ENCODE data around the gene RSPRY1. TPM values are rescaled to one million over a fixed set of nuclear protein-coding genes. Genes with fewer than 3 reads are reported as not detected.

RSPRY1 gene
- total RNA-seq, 2 donors from 2014 or later = 28.7 to 32.5 TPM

GRCh38 chr16:57226701-57227621, 40.8 kb downstream of the RSPRY1 start:
- peaks cover 56% of the 10 kb centered on the region for H3K36me3 ChIP-seq
- ATAC-seq (ENCODE audit: insufficient number of reproducible peaks, low FRiP score, low read depth) (no peak), DNase-seq (ENCODE audit: low spot score) (no peak)
- no peaks in the 10 kb centered on the region for H3K4me1 ChIP-seq (ENCODE audit: control insufficient read depth in 1 of 2, low read depth in 2 of 2)
- no peaks in the 10 kb centered on the region for H3K27me3 ChIP-seq (replicated peaks; ENCODE audit: insufficient read depth)
- no peak overlapping the region for H3K4me3 ChIP-seq
- no peak overlapping the region for H3K27ac ChIP-seq
- H3K9me3 ChIP-seq = no peaks in the 10 kb centered on the region
- TF ChIP-seq, protein P1, sequence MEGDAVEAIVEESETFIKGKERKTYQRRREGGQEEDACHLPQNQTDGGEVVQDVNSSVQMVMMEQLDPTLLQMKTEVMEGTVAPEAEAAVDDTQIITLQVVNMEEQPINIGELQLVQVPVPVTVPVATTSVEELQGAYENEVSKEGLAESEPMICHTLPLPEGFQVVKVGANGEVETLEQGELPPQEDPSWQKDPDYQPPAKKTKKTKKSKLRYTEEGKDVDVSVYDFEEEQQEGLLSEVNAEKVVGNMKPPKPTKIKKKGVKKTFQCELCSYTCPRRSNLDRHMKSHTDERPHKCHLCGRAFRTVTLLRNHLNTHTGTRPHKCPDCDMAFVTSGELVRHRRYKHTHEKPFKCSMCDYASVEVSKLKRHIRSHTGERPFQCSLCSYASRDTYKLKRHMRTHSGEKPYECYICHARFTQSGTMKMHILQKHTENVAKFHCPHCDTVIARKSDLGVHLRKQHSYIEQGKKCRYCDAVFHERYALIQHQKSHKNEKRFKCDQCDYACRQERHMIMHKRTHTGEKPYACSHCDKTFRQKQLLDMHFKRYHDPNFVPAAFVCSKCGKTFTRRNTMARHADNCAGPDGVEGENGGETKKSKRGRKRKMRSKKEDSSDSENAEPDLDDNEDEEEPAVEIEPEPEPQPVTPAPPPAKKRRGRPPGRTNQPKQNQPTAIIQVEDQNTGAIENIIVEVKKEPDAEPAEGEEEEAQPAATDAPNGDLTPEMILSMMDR (IDR thresholded peaks at IDR 0.05) = no peak

DNA sequence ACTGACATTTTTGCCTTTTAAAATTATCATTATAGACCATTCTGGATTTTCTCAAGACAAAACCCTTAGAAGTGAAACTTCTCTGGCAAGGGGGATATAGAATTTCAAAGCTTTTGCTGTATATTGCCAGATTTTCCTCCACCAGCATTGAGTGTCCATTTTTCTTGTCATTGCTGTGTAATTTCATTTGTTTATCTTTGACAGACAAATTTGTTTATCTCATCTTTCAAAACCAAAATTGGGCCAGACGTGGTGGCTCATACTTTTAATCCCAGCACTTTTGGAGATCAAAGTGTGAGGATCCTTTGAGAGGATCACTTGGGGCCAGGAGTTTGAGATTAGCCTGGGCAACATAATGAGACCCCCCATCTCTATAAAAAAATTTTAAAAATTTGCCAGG, 43.0 kb downstream of the RSPRY1 start:
- no peak overlapping the region for H3K4me3 ChIP-seq
- no peaks in the 10 kb centered on the region for H3K4me1 ChIP-seq (ENCODE audit: control insufficient read depth in 1 of 2, low read depth in 2 of 2)
- no peak for DNase-seq (ENCODE audit: low spot score)
- H3K36me3 ChIP-seq = peaks cover 69% of the 10 kb centered on the region
- no peak for ATAC-seq (ENCODE audit: insufficient number of reproducible peaks, low FRiP score, low read depth)
- no peak overlapping the region for H3K27ac ChIP-seq
- H3K27me3 ChIP-seq (replicated peaks; ENCODE audit: insufficient read depth) = no peaks in the 10 kb centered on the region
- no peaks in the 10 kb centered on the region for H3K9me3 ChIP-seq
- TF ChIP-seq, protein P1 (IDR thresholded peaks at IDR 0.05) = no peak

- no peak overlapping the region for H3K27ac ChIP-seq
- H3K9me3 ChIP-seq = no peaks in the 10 kb centered on the region
- H3K4me3 ChIP-seq = no peak overlapping the region
- H3K36me3 ChIP-seq = peaks cover 65% of the 10 kb centered on the region
- DNase-seq (ENCODE audit: low spot score) (no peak), ATAC-seq (ENCODE audit: insufficient number of reproducible peaks, low FRiP score, low read depth) (no peak)
- TF ChIP-seq, protein P1 (IDR thresholded peaks at IDR 0.05) = no peak
- H3K27me3 ChIP-seq (replicated peaks; ENCODE audit: insufficient read depth) = no peaks in the 10 kb centered on the region
- H3K4me1 ChIP-seq (ENCODE audit: control insufficient read depth in 1 of 2, low read depth in 2 of 2) = no peaks in the 10 kb centered on the region
These were observed 45.8 kb downstream of the RSPRY1 start for GRCh38 chr16:57231821-57232350.

- H3K36me3 ChIP-seq = peaks cover 64% of the 10 kb centered on the region
- no peak for ATAC-seq (ENCODE audit: insufficient number of reproducible peaks, low FRiP score, low read depth)
- no peaks in the 10 kb centered on the region for H3K9me3 ChIP-seq
- TF ChIP-seq, protein P1 (IDR thresholded peaks at IDR 0.05) = no peak
- DNase-seq (ENCODE audit: low spot score) = no peak
- no peak overlapping the region for H3K4me3 ChIP-seq
- no peaks in the 10 kb centered on the region for H3K27me3 ChIP-seq (replicated peaks; ENCODE audit: insufficient read depth)
- H3K4me1 ChIP-seq (ENCODE audit: control insufficient read depth in 1 of 2, low read depth in 2 of 2) = no peaks in the 10 kb centered on the region
- H3K27ac ChIP-seq = no peak overlapping the region
These were observed 48.0 kb downstream of the RSPRY1 start for GRCh38 chr16:57233944-57234706.

GRCh38 chr16:57234707-57235092, 48.6 kb downstream of the RSPRY1 start:
- Histone ChIP-seq H3K36me3 (peaks cover 62% of the 10 kb centered on the region), H3K9me3 (no peaks in the 10 kb centered on the region), H3K4me3 (no peak overlapping the region), H3K27ac (no peak overlapping the region), H3K27me3 (replicated peaks; ENCODE audit: insufficient read depth) (no peaks in the 10 kb centered on the region), H3K4me1 (ENCODE audit: control insufficient read depth in 1 of 2, low read depth in 2 of 2) (no peaks in the 10 kb centered on the region)
- ATAC-seq (ENCODE audit: insufficient number of reproducible peaks, low FRiP score, low read depth) (no peak), DNase-seq (ENCODE audit: low spot score) (no peak)
- TF ChIP-seq, protein P1 (IDR thresholded peaks at IDR 0.05) = no peak
